NCI-H2107 treated with DMSO at 0.1 percent for 48 hours (cell line): ENCODE results near the gene SERPINB8.
A peak's percentile ranks its signal among the peaks of the same experiment; 100 is the strongest.
"Not testable (repeated sequence)": the region's sequence is repeated elsewhere in the genome, so short reads cannot be mapped to it uniquely, and the experiment has no call there.

Experiments used
- DNase-seq: peaks from one replicate; lab custom pipeline; 2025; ENCODE audit not compliant: unreplicated experiment; lab: John Stamatoyannopoulos, UW

The SERPINB8 gene

DNA sequence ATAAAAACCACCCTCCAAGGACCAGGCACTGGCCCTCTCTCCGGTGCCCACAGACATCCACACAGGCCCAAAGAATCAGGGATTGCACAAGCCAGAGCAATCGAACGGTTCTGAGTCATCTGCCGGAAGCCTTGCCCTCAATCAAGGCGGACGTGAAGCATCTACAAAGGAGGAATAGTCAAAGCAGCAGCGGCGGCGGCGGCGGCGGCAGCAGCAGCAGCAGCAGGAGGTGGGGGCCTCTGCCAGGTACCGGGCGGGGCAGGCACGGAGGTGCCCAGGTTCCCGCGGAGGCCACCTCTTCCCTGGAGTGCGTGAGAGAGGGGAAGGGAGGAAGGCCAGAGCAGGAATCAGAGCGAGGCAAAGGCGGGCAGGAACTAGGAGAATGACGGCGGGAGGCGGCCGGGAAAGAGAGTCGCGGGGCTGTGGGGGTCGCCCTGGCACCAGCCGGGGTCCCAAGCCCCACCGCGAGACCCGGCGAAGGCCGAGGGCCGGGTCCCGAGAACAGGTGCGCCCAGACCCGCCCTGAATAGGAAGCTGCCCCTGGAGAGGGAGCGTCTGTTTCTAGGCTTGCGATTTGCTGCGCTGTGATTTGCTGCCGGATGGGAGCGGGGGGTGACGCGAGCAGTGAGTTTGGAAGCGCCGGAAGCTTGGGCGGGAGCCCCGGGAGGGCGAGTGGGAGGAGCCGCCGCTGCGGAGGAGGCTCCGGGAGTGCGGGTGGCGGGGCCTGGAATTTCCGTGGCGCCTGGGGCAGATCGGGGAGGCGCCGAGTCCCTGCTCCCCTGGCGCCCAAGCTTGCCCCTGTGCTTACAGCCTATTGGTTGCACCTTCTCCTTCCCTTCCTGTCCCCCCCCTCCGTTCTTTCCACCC lies at the start of gene SERPINB8:
SERPINB8 (plus strand) TSS at position 140 of the 867 bp plus-strand sequence. CDS start 8,228 bp downstream, outside the sequence.
- DNase-seq: peak; percentile 90

DNA sequence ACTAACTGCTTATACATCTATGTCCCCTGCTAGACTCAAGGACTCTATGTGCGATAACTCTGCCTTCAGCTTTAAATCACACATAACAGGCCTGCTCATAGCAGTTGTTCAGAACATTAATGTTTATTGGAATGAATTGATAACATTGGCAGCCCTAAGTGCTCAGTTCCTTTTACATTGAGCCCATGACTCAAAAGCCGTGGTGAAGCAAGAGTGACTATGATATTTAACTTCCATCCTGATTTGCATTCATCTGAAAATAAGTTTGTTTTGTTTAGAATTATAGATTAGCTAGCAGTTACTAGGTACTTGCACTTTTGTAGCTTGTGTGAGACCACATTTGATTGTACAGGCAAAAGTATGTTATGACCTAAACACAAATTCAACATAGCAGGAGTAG lies 47.8 kb upstream of the SERPINB8 start:
- no peak for DNase-seq

DNA sequence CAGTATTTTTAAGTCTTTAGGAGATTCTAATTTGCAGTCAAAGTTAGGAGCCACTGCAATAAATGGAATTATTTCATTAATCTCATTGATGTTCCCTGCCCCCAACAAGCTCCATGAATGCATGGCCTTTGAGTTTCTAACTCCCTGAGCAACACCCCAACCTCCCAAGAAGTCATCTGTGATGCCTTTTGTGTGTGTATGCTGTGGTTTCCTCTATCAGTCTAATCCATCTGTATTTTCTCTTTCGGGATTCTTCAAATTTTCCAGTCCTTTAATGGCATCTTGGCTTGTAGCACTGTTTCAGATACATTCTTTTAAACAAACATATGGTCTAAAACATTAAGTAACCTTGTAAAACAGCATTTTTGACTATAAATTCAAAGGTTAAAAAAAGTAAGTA lies 45.3 kb upstream of the SERPINB8 start:
- DNase-seq: no peak

- DNase-seq: no peak
Measured at GRCh38 chr18:63928331-63928730, 41.5 kb upstream of the SERPINB8 start.

GRCh38 chr18:63929369-63929768 lies 40.5 kb upstream of the SERPINB8 start:
- not testable (repeated sequence) for DNase-seq

DNA sequence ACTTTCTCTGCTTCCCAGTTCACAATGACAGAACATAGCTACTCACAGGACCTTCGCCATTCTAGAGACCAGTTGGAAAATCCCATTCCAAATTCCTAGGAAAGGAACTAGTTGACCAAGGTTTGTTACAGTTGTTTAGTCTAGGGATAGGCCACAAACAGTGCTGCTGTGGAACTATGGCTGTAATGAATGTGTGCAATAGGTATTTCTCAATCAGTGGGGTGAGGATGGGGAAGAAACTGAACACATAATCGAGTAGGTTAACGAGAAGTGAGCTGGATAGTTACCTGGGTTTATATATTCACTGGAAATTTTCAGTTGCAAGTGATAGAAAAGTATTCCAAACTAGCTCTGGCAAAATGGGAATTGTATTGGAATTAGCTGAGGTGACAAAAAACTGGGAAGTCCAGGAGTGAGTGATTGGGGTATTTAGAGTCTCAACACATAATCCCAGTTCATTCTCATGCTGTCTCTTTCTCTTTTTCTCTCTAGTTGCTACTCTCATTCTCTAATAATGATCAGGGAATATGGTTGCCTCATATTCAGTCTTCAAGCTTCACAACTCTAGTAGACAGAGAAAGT lies 39.0 kb upstream of the SERPINB8 start:
- no peak for DNase-seq

DNA sequence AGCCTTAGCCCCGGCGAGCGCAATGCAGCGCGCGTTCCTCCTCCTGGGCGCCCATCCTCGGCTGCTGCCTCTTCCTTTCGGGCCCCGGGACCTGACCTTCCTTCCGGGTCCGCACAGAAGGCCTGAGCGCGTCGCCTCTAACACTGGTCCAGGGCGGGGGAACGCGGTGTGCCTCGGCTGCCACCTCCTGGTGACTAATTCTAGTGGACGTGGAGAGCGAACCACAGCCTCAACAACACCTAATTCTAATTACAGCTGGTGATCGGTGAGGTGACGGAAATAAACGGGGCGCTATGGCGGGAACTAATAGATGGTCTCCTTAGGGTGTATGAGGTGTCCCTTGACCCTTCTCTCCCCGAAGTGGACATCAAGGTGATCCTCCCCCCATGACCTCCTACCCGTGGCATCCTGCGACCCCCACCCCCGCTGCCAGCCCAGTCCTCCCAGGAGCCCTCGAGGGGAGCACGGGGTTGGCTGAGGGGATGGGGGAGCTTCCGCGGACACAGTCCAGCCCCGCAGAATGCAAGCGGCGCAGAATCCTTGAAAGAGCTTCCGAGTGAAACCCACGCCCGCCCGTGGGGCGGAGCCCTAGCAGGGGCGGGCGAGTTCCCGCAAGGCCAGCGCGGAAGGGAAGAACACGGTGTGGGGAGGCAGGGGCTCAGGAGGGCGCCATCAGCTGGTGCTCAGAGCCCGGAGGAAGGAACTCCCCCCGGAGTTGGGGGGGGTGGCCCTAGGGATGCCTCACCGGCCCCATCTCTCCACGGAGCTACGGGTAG lies 33.5 kb upstream of the SERPINB8 start:
- peak; percentile 37 for DNase-seq

DNA sequence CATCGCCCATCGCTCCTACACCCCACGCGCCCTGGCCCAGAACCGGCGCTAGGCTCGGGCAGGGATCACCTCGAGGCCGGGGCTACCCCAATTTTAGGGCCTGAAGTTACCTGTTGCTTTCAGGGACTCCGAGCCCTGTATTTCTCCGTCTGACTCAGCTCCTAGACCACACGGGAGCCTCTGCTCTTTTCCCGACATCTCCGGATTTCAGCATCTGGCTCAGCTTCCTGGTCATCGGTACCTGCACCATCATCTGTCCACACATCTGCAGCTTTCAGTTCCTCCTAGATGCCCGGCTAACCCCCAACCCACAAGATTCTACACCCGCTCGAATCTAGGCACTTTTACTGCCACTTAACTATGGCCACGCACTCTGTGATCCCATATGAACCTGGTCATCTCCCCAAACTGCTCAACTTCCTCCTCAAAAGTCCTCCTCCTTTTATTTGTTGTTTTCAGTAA lies 32.9 kb upstream of the SERPINB8 start:
- no peak for DNase-seq

GRCh38 chr18:63940008-63940407 lies 29.9 kb upstream of the SERPINB8 start:
- DNase-seq: no peak

DNA sequence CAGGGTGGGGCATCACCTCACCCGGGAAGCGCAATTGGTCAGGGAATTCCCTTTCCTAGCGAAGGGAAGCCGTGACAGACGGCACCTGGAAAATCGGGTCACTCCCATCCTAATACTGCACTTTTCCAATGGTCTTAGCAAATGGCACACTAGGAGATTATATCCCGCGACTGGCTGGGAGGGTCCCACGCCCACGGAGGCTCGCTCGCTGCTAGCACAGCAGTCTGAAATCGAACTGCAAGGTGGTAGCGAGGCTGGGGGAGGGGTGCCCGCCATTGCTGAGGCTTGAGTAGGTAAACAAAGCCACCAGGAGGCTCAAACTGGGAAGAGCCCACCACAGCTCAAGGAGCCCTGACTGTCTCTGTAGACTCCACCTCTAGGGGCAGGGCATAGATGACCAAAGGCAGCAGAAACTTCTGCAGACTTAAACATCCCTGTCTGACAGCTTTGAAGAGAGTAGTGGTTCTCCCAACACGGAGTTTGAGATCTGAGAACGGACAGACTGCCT lies 29.3 kb upstream of the SERPINB8 start:
- DNase-seq: not testable (repeated sequence)

DNA sequence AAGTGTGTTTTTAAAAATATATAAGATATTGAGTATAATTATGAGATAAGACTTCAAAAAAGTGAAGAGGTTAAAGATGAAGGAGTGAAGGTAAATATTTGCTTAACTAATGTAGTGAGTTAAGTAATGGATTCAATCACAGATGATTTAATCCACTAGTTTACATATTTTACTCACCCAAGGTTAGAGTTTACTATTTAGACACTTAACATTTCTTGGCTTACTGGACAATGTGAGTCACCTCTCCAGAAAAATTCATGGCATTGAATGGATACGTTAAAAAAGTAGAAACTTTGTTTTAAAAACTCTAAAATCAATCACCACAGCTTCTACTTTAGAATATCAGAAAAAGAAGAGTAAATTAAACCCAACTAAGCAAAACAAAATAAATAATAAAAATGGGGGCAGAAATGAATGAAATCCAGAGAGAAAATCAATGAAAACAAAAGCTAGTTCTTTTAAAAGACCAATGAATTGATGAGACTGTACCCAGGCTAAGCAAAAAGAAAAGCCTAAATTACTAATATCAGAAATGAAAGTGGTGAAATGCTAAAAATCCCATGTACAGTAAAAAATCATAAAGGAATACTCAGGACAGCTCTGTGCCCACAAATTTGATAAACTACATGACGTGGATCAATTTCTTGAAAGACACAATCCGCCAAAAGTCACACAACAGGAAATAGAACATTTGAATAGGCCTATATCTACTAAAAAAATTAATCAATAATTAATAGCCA lies 22.7 kb upstream of the SERPINB8 start:
- no peak for DNase-seq

- peak; percentile 69 for DNase-seq
Measured at GRCh38 chr18:63949068-63949737, 20.7 kb upstream of the SERPINB8 start, which contains the start of gene HMSD. Gene HMSD (plus strand): TSS chr18:63949301. CDS start chr18:63953456, 4,155 bp downstream.

DNA sequence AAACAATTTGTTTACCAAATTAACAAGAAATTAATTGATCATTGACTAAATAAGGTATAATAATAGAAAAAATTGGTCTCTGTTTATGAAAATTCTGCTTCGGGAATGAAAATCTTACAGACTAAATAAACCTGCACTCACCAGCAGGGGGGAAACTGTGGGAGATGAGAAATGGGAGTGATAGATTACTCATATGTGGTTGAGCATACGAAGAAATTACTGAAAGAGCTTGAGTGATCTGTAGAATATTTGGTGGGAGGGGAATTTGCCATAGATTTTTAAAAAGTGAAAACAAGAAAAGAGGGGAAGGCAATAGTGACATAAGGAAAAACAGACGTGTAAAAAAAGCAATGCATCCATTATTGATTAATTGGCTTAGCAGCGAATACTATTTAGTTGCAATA lies 18.6 kb upstream of the SERPINB8 start:
- no peak for DNase-seq

DNA sequence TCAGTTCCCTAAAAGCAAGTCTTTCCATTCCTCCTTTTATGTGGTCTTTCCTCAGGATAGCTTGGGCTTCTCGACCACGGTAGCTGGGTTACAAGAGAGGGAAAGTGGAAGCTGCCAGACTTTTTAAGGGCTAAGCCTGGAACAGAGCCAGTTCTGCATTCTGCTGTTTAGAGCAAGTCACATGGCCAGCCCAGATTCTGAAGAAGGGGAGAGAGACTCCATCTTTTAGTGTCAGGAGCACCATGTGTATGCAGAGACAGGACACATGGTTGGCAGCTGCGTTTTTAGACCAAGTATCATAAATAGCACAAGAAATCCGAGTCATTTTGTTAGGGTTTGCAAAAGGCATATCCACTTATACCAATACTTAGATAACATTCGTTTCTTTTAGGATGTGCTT lies 16.1 kb upstream of the SERPINB8 start:
- no peak for DNase-seq

DNA sequence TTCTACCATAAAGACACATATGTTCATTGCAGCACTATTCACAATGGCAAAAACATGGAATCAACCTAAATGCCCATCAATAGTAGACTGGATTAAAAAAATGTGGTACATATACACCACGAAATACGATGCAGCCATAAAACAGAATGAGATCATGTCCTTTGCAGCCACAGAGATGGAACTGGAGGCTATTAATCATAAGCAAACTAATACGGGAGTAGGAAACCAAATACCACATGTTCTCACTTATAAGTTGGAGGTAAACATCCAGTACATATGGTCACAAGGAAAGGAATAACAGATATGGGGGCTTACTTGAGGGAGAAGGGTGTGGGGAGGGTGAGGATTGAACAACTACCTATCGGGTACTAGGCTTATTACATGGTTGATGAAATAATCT lies 13.1 kb upstream of the SERPINB8 start:
- no peak for DNase-seq

DNA sequence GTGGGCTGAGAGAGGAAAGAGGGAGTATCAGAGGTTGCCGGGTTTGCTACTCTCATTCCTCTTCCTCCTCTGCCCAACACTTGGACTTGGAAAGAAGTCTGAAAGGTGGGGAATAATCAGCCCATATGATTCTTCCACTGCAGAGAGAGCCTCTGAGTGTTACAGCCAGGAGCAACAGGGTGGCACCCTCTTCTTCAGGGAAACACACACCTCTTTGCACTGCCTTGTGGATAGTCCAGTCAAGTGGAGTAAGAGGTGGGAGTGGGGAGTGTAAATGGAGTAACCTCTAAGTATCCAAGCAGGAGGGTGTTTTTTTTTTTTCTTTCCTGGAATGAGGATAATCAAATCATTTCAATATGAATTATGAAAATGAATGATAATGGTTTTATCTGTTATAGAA lies 9.0 kb upstream of the SERPINB8 start:
- DNase-seq: no peak

- no peak for DNase-seq
Measured at GRCh38 chr18:63961435-63961980, 8.4 kb upstream of the SERPINB8 start.

DNA sequence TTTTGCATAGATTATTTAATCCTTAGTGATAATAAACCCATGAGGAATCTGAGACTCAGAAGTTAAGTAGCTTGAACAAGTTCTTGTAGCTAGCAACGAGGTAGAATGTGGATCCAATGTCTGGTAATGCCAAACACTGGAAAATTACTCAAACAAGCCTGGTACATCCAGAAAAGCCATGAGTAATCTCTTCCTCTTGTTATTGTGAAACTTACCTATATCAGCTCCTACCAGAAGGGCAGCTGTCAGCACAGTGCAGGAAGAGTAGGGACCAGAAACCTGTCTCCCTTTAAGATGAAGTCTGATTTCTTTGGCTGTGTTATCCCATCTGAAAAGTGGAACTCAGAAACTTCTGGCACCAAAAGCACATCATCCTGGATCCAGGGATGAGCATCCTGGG lies 7.7 kb upstream of the SERPINB8 start:
- no peak for DNase-seq

DNA sequence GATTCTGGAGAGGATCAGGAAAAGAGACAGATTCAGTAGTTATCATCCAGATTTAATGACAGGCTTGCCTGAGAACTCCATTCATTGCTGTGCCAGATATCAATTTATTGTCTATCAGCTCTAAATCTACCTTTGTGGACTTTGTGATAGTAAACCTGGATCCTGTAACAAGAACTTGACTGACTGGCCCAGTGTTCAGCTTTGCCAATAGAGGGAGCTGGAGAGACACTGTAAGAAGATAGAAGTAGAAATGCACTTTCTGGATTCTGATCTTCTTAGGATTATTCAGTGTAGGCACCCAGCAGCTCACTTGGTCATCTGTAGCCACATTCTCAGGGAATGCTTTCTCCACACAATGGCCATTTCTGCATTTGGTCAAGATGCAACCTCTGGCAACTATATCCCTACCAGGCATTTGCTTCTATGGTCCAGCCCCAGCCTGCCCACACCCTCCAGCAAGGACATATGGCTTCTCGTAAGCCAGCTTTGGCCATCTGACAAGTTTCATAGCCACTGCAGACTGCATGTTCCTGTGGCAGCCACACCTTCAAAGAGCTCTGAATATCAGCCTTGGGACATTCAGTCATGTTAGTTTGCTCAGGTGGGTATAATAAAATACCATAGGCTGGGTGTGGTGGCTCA lies 6.1 kb upstream of the SERPINB8 start:
- DNase-seq: peak; percentile 71
